Brain microvascular endothelial cell (primary cell): ENCODE data around the gene B4GALNT4.
A peak's percentile ranks its signal among the peaks of the same experiment; 100 is the strongest.

Experiments used
- DNase-seq: peaks from one replicate; pipeline ENCODE4 v3.0.0-alpha.2; 2020
- H3K27ac ChIP-seq: fragments of 250-450 bp; sonication (Bioruptor Pico); 2 replicates; pipeline ENCODE4 v1.5.1; 2020; ENCODE audit warnings: mild to moderate bottlenecking, moderate library complexity
- H3K27me3 ChIP-seq: fragments of 250-450 bp; sonication (Bioruptor Pico); replicated peaks from 2 replicates; pipeline ENCODE4 v1.5.1; 2020; ENCODE audit warnings: mild to moderate bottlenecking
- H3K36me3 ChIP-seq: fragments of 250-450 bp; sonication (Bioruptor Pico); replicated peaks from 2 replicates; pipeline ENCODE4 v1.5.1; 2020; ENCODE audit warnings: mild to moderate bottlenecking
- H3K4me3 ChIP-seq: 2 replicates; pipeline ENCODE4 v1.5.1; 2011; ENCODE audit warnings: low read depth, mild to moderate bottlenecking, control low read depth, low read length, moderate library complexity
- in situ Hi-C: cut with HindIII; loops from 2 replicates; pipeline ENCODE4 v1.10.0; 2017; ENCODE audit warnings: low sequenced_read_pairs, low pct_ligation_motif_present
- TF ChIP-seq, protein P1 (sequence below): IDR thresholded peaks from 2 replicates; pipeline ENCODE4 v1.5.1; 2011; ENCODE audit warnings: low read depth, mild to moderate bottlenecking, moderate library complexity, low read length, control low read depth, inconsistent platforms; ENCODE audit errors: missing control alignments

Gene B4GALNT4

DNA sequence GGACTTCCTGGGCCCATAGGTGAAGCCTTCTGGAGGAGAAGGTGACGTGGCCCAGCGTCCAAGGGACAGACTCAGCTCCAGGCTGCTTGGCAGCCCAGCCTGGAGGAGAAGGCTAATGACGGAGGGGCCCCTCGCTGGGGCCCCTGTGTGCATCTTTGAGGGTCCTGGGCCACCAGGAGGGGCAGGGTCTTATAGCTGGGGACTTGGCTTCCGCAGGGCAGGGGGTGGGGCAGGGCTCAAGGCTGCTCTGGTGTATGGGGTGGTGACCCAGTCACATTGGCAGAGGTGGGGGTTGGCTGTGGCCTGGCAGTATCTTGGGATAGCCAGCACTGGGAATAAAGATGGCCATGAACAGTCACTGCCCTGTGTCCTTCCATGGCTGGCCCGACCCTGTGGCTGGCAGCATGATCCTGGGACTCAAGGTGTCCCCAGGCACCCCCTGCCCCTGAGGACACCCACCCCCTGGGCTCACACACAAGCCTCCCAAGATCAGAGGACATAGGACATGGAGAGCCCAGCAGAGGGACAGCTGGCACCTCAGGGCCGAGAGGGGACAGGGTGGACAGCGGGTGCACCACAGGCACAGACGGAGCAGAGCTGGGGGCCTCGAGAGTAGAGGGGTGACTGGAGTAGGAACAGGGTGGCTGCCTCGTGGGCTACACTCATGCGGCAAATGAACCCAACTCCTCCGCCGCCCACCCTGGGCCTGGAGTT is 35.4 kb downstream of the B4GALNT4 start:
- H3K27ac ChIP-seq: no peak overlapping the region
- peaks cover 5% of the 10 kb centered on the region for H3K27me3 ChIP-seq
- H3K36me3 ChIP-seq: no peaks in the 10 kb centered on the region
- DNase-seq: no peak
- in situ Hi-C loops: no loop called here
- H3K4me3 ChIP-seq: no peak overlapping the region
- TF ChIP-seq, protein P1, sequence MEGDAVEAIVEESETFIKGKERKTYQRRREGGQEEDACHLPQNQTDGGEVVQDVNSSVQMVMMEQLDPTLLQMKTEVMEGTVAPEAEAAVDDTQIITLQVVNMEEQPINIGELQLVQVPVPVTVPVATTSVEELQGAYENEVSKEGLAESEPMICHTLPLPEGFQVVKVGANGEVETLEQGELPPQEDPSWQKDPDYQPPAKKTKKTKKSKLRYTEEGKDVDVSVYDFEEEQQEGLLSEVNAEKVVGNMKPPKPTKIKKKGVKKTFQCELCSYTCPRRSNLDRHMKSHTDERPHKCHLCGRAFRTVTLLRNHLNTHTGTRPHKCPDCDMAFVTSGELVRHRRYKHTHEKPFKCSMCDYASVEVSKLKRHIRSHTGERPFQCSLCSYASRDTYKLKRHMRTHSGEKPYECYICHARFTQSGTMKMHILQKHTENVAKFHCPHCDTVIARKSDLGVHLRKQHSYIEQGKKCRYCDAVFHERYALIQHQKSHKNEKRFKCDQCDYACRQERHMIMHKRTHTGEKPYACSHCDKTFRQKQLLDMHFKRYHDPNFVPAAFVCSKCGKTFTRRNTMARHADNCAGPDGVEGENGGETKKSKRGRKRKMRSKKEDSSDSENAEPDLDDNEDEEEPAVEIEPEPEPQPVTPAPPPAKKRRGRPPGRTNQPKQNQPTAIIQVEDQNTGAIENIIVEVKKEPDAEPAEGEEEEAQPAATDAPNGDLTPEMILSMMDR: no peak

GRCh38 chr11:405323-405953 is 36.1 kb downstream of the B4GALNT4 start:
- no peaks in the 10 kb centered on the region for H3K27me3 ChIP-seq
- TF ChIP-seq, protein P1: peak; percentile 8
- H3K4me3 ChIP-seq: no peak overlapping the region
- no peak overlapping the region for H3K27ac ChIP-seq
- H3K36me3 ChIP-seq: no peaks in the 10 kb centered on the region
- in situ Hi-C loops: no loop called here
- no peak for DNase-seq

DNA sequence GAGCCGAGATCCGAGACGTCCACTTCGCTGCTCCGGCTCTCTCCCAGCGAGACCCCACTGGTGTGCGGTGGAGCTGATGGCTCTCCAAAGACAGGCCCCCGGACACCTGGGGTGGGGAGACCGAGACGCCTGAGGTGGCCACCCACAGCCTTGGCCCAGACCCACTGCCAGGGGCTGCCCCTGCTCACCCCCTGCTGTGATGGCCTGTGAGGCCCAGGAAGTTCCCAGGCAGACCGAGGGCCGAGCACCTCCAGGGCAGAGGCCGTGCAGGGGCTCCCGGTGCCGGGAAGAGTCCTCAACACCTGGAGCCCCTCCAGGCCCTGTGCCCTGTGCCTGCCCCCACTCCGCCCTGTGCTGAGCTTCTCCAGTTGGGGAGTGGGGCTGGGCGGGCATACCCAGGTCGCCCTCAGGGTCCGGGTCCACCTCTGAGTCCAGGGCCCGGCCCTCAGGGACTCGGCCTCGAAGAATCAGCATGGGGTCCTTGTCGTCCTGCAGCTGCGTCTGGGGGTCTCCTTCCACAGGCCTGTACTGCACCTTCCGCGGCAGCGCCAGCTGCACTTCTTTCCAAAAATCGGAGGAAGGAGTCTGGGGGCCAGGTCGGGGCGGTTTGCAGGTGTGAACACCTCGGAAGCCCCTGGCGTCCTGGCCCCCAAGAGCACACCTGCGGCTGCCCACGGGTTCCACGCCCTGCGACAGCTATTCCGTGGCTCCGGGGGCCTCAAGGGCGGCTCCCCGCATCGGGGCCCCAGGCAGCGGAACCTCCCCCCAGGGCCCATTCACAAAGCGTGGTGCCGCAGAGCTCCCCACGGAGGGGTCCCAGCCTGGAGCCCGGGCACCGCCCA is 36.9 kb downstream of the B4GALNT4 start:
- in situ Hi-C loops: no loop called here
- Histone ChIP-seq H3K36me3 (no peaks in the 10 kb centered on the region), H3K4me3 (peak overlapping the region; percentile 57), H3K27ac (peak overlapping the region; percentile 21), H3K27me3 (no peaks in the 10 kb centered on the region)
- TF ChIP-seq, protein P1: no peak
- DNase-seq: no peak

DNA sequence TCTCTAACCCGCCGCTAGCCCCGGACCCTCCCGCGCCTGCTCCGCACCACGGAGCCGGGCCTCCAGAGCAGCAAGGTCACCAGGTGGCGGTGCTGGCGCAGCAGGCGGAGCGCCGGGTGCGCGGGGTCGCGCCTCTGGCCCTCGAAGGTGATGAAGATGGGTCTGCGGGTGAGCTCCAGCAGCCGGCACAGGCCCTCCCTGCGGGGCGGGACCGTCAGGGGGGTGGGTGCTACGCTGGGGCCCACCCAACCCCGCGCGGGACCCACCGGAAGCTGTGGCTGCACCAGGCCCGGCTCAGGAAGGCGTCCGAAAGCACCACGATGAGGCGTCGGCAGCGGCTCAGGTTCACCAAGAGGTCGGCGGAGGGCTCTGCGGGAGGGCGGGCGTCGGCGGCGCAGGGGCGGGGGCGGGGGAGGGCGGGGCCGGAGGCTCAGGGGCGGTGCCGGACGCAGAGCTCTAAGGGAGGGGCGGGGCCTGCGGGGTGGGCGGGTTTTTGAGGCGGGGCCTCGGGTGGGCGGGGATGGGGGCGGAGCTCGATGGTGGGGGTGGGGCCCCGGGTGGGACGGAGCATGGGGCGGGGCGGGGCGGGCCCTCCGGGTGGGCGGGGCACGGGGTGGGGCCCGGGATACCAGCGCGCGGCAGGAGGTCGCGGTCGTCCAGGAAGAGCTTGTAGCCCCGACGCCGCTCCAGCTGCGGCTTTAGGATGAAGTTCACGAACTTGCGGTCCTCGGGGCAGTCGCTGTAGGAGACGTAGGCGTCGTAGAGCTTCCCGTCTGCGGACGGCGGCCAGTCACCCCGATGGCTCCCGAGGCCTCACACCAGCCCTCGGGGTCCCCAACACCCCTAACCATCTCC is 37.7 kb downstream of the B4GALNT4 start:
- TF ChIP-seq, protein P1: no peak
- Histone ChIP-seq H3K27ac (peak overlapping the region; percentile 21), H3K27me3 (no peaks in the 10 kb centered on the region), H3K36me3 (no peaks in the 10 kb centered on the region), H3K4me3 (peak overlapping the region; percentile 57)
- in situ Hi-C loops: no loop called here
- peak; percentile 71 for DNase-seq

- no peak overlapping the region for H3K4me3 ChIP-seq
- TF ChIP-seq, protein P1: no peak
- no peak for DNase-seq
- H3K27ac ChIP-seq: no peak overlapping the region
- in situ Hi-C loops: no loop called here
- H3K27me3 ChIP-seq: no peaks in the 10 kb centered on the region
- H3K36me3 ChIP-seq: no peaks in the 10 kb centered on the region
Observed at GRCh38 chr11:407651-408123, 38.4 kb downstream of the B4GALNT4 start.
